Subcutaneous adipose tissue (tissue), 4 donors: ENCODE results near the gene HES6. TPM values are rescaled to one million over a fixed set of nuclear protein-coding genes. Genes with fewer than 3 reads are reported as not detected.

Experiments used
- CTCF ChIP-seq: fragments of 450-650 bp; IDR thresholded peaks from one replicate; pipeline ENCODE4 v1.5.1; 2016; ENCODE audit warnings: low read depth, mild to moderate bottlenecking, control low read depth, antibody characterized with exemption, moderate library complexity
- total RNA-seq, 4 donors: library from RNA; depleted of rRNA; stranded (reverse); fragments of >200 nt; gene quantifications; one replicate each; pipeline ENCODE4 v1.1.0, GENCODE V29; 2016

Gene HES6
- total RNA-seq, 4 donors from 2014 or later, result 2.4 to 7.3 (median 5.3) TPM

GRCh38 chr2:238279324-238279682 is 39.5 kb upstream of the HES6 start:
- TF ChIP-seq CTCF, result no peak

GRCh38 chr2:238278626-238279323 is 38.9 kb upstream of the HES6 start:
- TF ChIP-seq CTCF, result no peak

- TF ChIP-seq CTCF, result no peak
These were observed 37.9 kb upstream of the HES6 start for GRCh38 chr2:238277695-238278094.

GRCh38 chr2:238274152-238274865 is 34.5 kb upstream of the HES6 start:
- no peak for TF ChIP-seq CTCF

- TF ChIP-seq CTCF, result no peak
These were observed 32.3 kb upstream of the HES6 start for GRCh38 chr2:238272156-238272555.

GRCh38 chr2:238271061-238271554 is 31.3 kb upstream of the HES6 start:
- no peak for TF ChIP-seq CTCF

- no peak for TF ChIP-seq CTCF
These were observed 30.8 kb upstream of the HES6 start for GRCh38 chr2:238270606-238271005.
